Measurements from ENCODE around the gene KCND3. TPM values are rescaled to one million over a fixed set of nuclear protein-coding genes. Genes with fewer than 3 reads are reported as not detected.

KCND3 gene
- total and polyA plus RNA-seq, 2 experiments from 2014 or later = 0.10 to 0.18 TPM

DNA sequence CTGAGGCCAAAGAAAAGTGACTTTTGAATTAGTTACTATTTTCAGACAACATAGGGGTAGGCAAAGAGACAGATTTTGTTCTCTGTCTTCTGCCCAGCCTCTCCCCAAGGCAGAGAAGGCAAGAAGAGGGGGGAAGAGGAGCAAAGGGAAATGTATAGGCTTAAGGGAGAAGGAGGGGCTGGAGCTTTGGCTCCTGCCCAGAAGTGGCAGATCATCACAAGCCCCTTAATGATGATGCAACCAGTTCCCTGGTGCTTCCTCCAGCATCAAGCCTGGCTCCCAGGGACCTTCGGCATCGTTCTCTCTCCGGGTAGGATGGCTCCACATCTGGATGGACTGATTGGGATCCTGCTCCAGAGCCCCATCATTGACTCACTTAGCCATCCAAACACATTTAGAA lies 112.8 kb downstream of the KCND3 start:
- no peaks in the 10 kb centered on the region for H3K36me3 Mint-ChIP-seq (ENCODE audit: low read depth)
- TF ChIP-seq STAT1 (IDR thresholded peaks at IDR 0.05; ENCODE audit: unreplicated experiment) (no peak), REST (IDR thresholded peaks at IDR 0.05; ENCODE audit: unreplicated experiment) (no peak), ZNF114 (CRISPR knock-in tag; IDR thresholded peaks at IDR 0.05) (no peak), EZH2phosphoT487 (IDR thresholded peaks at IDR 0.05; ENCODE audit: unreplicated experiment) (no peak), CREB1 (CRISPR knock-in tag; IDR thresholded peaks at IDR 0.05; ENCODE audit: low read depth) (no peak), EZH2 (IDR thresholded peaks at IDR 0.05; ENCODE audit: low read depth, unreplicated experiment) (no peak), NANOG (IDR thresholded peaks at IDR 0.05; ENCODE audit: borderline replicate concordance) (no peak), ZNF331 (CRISPR knock-in tag; IDR thresholded peaks at IDR 0.05; ENCODE audit: low read depth) (no peak), JUNB (IDR thresholded peaks at IDR 0.05; ENCODE audit: unreplicated experiment) (no peak)
- TF ChIP-seq, protein P1, sequence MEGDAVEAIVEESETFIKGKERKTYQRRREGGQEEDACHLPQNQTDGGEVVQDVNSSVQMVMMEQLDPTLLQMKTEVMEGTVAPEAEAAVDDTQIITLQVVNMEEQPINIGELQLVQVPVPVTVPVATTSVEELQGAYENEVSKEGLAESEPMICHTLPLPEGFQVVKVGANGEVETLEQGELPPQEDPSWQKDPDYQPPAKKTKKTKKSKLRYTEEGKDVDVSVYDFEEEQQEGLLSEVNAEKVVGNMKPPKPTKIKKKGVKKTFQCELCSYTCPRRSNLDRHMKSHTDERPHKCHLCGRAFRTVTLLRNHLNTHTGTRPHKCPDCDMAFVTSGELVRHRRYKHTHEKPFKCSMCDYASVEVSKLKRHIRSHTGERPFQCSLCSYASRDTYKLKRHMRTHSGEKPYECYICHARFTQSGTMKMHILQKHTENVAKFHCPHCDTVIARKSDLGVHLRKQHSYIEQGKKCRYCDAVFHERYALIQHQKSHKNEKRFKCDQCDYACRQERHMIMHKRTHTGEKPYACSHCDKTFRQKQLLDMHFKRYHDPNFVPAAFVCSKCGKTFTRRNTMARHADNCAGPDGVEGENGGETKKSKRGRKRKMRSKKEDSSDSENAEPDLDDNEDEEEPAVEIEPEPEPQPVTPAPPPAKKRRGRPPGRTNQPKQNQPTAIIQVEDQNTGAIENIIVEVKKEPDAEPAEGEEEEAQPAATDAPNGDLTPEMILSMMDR (conservative IDR thresholded peaks at IDR 0.05; ENCODE audit: low read depth in 2 of 2) = no peak
- TF ChIP-seq, protein P2, sequence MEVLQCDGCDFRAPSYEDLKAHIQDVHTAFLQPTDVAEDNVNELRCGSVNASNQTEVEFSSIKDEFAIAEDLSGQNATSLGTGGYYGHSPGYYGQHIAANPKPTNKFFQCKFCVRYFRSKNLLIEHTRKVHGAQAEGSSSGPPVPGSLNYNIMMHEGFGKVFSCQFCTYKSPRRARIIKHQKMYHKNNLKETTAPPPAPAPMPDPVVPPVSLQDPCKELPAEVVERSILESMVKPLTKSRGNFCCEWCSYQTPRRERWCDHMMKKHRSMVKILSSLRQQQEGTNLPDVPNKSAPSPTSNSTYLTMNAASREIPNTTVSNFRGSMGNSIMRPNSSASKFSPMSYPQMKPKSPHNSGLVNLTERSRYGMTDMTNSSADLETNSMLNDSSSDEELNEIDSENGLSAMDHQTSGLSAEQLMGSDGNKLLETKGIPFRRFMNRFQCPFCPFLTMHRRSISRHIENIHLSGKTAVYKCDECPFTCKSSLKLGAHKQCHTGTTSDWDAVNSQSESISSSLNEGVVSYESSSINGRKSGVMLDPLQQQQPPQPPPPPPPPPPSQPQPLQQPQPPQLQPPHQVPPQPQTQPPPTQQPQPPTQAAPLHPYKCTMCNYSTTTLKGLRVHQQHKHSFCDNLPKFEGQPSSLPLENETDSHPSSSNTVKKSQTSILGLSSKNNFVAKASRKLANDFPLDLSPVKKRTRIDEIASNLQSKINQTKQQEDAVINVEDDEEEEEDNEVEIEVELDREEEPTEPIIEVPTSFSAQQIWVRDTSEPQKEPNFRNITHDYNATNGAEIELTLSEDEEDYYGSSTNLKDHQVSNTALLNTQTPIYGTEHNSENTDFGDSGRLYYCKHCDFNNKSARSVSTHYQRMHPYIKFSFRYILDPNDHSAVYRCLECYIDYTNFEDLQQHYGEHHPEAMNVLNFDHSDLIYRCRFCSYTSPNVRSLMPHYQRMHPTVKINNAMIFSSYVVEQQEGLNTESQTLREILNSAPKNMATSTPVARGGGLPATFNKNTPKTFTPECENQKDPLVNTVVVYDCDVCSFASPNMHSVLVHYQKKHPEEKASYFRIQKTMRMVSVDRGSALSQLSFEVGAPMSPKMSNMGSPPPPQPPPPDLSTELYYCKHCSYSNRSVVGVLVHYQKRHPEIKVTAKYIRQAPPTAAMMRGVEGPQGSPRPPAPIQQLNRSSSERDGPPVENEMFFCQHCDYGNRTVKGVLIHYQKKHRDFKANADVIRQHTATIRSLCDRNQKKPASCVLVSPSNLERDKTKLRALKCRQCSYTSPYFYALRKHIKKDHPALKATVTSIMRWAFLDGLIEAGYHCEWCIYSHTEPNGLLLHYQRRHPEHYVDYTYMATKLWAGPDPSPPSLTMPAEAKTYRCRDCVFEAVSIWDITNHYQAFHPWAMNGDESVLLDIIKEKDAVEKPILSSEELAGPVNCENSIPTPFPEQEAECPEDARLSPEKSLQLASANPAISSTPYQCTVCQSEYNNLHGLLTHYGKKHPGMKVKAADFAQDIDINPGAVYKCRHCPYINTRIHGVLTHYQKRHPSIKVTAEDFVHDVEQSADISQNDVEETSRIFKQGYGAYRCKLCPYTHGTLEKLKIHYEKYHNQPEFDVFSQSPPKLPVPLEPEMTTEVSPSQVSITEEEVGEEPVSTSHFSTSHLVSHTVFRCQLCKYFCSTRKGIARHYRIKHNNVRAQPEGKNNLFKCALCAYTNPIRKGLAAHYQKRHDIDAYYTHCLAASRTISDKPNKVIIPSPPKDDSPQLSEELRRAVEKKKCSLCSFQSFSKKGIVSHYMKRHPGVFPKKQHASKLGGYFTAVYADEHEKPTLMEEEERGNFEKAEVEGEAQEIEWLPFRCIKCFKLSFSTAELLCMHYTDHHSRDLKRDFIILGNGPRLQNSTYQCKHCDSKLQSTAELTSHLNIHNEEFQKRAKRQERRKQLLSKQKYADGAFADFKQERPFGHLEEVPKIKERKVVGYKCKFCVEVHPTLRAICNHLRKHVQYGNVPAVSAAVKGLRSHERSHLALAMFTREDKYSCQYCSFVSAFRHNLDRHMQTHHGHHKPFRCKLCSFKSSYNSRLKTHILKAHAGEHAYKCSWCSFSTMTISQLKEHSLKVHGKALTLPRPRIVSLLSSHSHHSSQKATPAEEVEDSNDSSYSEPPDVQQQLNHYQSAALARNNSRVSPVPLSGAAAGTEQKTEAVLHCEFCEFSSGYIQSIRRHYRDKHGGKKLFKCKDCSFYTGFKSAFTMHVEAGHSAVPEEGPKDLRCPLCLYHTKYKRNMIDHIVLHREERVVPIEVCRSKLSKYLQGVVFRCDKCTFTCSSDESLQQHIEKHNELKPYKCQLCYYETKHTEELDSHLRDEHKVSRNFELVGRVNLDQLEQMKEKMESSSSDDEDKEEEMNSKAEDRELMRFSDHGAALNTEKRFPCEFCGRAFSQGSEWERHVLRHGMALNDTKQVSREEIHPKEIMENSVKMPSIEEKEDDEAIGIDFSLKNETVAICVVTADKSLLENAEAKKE (CRISPR knock-in tag; IDR thresholded peaks at IDR 0.05) = no peak
- no peaks in the 10 kb centered on the region for H3K9me3 Mint-ChIP-seq
- ATAC-seq (no peak), DNase-seq (ENCODE audit: low spot score) (no peak)
- no peaks in the 10 kb centered on the region for H4K20me1 ChIP-seq (replicated peaks; ENCODE audit: insufficient read depth)
- H3K27ac Mint-ChIP-seq = no peak overlapping the region
- H3K79me2 ChIP-seq (replicated peaks; ENCODE audit: insufficient read depth) = no peaks in the 10 kb centered on the region
- no peak overlapping the region for H3K4me3 ChIP-seq
- no peak overlapping the region for H3K4me2 ChIP-seq
- no peaks in the 10 kb centered on the region for H3K4me1 ChIP-seq (ENCODE audit: insufficient read depth)
- H3K27me3 Mint-ChIP-seq (ENCODE audit: insufficient read depth, low read depth, poor library complexity) = peaks cover 7% of the 10 kb centered on the region
- no peaks in the 10 kb centered on the region for H3F3A ChIP-seq (replicated peaks; ENCODE audit: low read depth)
- no peak overlapping the region for H2AFZ ChIP-seq
- H3K4me3 Mint-ChIP-seq = no peak overlapping the region
- no peak overlapping the region for H3K27ac ChIP-seq (ENCODE audit: low read depth)
- H3K4me1 Mint-ChIP-seq = peaks cover 8% of the 10 kb centered on the region; the same call in 2 of the 3 replicates
- H3K36me3 ChIP-seq (ENCODE audit: insufficient read depth) = no peaks in the 10 kb centered on the region
- H3K27me3 ChIP-seq (ENCODE audit: insufficient read depth) = no peaks in the 10 kb centered on the region
- no peaks in the 10 kb centered on the region for H3K9me2 ChIP-seq (ENCODE audit: insufficient read depth)
